ENCODE data around the gene ARHGEF2. TPM values are rescaled to one million over a fixed set of nuclear protein-coding genes. Genes with fewer than 3 reads are reported as not detected.

ARHGEF2 gene
- total RNA-seq, 1 experiment from 2014 or later = 90.1 TPM

GRCh38 chr1:156001662-156002171, 23.4 kb upstream of the ARHGEF2 start:
- Histone ChIP-seq H3K27me3 (ENCODE audit: insufficient read depth, low read length) (no peaks in the 10 kb centered on the region), H4K20me1 (ENCODE audit: insufficient read depth) (no peaks in the 10 kb centered on the region), H3K27ac (ENCODE audit: low read depth, low read length) (no peak overlapping the region), H3K9me3 (ENCODE audit: control insufficient read depth in 1 of 2, insufficient read depth in 1 of 2, low read depth in 1 of 2, low read length in 2 of 2) (no peaks in the 10 kb centered on the region), H2AFZ (ENCODE audit: low read depth, low read length, poor library complexity, severe bottlenecking) (no peak overlapping the region), H3K9ac (ENCODE audit: low read length) (no peak overlapping the region), H3K4me2 (ENCODE audit: low read length) (peak overlapping the region; percentile 11; the same call in 1 of the 2 replicates), H3K79me2 (ENCODE audit: insufficient read depth, low read length) (no peaks in the 10 kb centered on the region), H3K36me3 (ENCODE audit: control insufficient read depth in 1 of 2, insufficient read depth in 2 of 2, low read length in 2 of 2) (no peaks in the 10 kb centered on the region), H3K9me2 (ENCODE audit: insufficient read depth) (no peaks in the 10 kb centered on the region), H3K4me3 (replicated peaks in 1 of 2; ENCODE audit: low read depth in 1 of 2, low read length in 2 of 2) (no peak overlapping the region), H3K4me1 (ENCODE audit: control insufficient read depth in 1 of 2, insufficient read depth in 2 of 2, low read length in 2 of 2) (peaks cover 7 to 43% of the 10 kb centered on the region in 2 experiments)
- ChIA-PET POLR2A (no interaction called here), CTCF (interaction anchor here (1.6 kb wide), 1 partner anchor 12 kb away, joined by 5 read pairs; no protein-coding TSS in a partner anchor), RAD21 (ENCODE audit: low non-redundant PET in 1 of 2, low total read pairs in 2 of 2, uncharacterized antibody in 2 of 2, unreplicated experiment in 2 of 2) (no interaction called here)
- DNase-seq (ENCODE audit: low read depth, low spot score) (no peak), ATAC-seq (no peak)
- intact Hi-C loops (cut with micrococcal nuclease) = loop anchor here (10.0 kb wide), 1 partner anchor 63 kb away; the partner anchor contains the start of gene RAB25
- TF ChIP-seq SRF (IDR thresholded peaks at IDR 0.05; ENCODE audit: low read depth) = no peak
- TF ChIP-seq RAD21 (IDR thresholded peaks at IDR 0.05; ENCODE audit: low read depth) = peak; percentile 46
- no TSS peak for BruUV-seq (replicated peaks)

- intact Hi-C loops (cut with micrococcal nuclease) = loop anchor here (10.0 kb wide), 1 partner anchor 64 kb away; the partner anchor contains the start of gene RAB25
- CTCF ChIA-PET = interaction anchor here (1.6 kb wide), 1 partner anchor 11 kb away, joined by 5 read pairs; no protein-coding TSS in a partner anchor
Observed at GRCh38 chr1:156001021-156001661, 22.8 kb upstream of the ARHGEF2 start.

More at GRCh38 chr1:156001021-156001661, 22.8 kb upstream of the ARHGEF2 start:
- Histone ChIP-seq H3K36me3 (ENCODE audit: control insufficient read depth in 1 of 2, insufficient read depth in 2 of 2, low read length in 2 of 2) (no peaks in the 10 kb centered on the region), H3K27me3 (ENCODE audit: insufficient read depth, low read length) (no peaks in the 10 kb centered on the region), H3K27ac (ENCODE audit: low read depth, low read length) (no peak overlapping the region), H3K79me2 (ENCODE audit: insufficient read depth, low read length) (no peaks in the 10 kb centered on the region), H3K9me3 (ENCODE audit: control insufficient read depth in 1 of 2, insufficient read depth in 1 of 2, low read depth in 1 of 2, low read length in 2 of 2) (no peaks in the 10 kb centered on the region), H3K4me3 (replicated peaks in 1 of 2; ENCODE audit: low read depth in 1 of 2, low read length in 2 of 2) (no peak overlapping the region), H3K9ac (ENCODE audit: low read length) (no peak overlapping the region), H3K4me2 (ENCODE audit: low read length) (0 out of 2 replicates have a peak overlapping the region, but pooled peaks have one; percentile 11), H4K20me1 (ENCODE audit: insufficient read depth) (no peaks in the 10 kb centered on the region), H3K9me2 (ENCODE audit: insufficient read depth) (no peaks in the 10 kb centered on the region), H3K4me1 (ENCODE audit: control insufficient read depth in 1 of 2, insufficient read depth in 2 of 2, low read length in 2 of 2) (peaks cover 7 to 41% of the 10 kb centered on the region in 2 experiments), H2AFZ (ENCODE audit: low read depth, low read length, poor library complexity, severe bottlenecking) (no peak overlapping the region)
- ChIA-PET POLR2A (no interaction called here), RAD21 (ENCODE audit: low non-redundant PET in 1 of 2, low total read pairs in 2 of 2, uncharacterized antibody in 2 of 2, unreplicated experiment in 2 of 2) (interaction anchor here in 1 of 2 experiments (0.6 kb wide), 1 partner anchor 321 kb away, joined by 3 read pairs; no protein-coding TSS in a partner anchor)
- TF ChIP-seq, protein P1, sequence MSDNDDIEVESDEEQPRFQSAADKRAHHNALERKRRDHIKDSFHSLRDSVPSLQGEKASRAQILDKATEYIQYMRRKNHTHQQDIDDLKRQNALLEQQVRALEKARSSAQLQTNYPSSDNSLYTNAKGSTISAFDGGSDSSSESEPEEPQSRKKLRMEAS (IDR thresholded peaks at IDR 0.05) = no peak
- TF ChIP-seq, protein P2, sequence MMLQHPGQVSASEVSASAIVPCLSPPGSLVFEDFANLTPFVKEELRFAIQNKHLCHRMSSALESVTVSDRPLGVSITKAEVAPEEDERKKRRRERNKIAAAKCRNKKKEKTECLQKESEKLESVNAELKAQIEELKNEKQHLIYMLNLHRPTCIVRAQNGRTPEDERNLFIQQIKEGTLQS (IDR thresholded peaks at IDR 0.05) = no peak
- TF ChIP-seq SP1 (IDR thresholded peaks at IDR 0.05; ENCODE audit: low read depth) (no peak), EZH2 (IDR thresholded peaks at IDR 0.05) (no peak), RAD21 (IDR thresholded peaks at IDR 0.05; ENCODE audit: low read depth) (no peak), CEBPB (IDR thresholded peaks at IDR 0.05; ENCODE audit: low read depth) (no peak), CBX3 (IDR thresholded peaks at IDR 0.05; ENCODE audit: low read depth) (no peak), SIN3A (IDR thresholded peaks at IDR 0.05; ENCODE audit: low read depth) (no peak), POLR2A (IDR thresholded peaks at IDR 0.05; ENCODE audit: borderline replicate concordance, extremely low read depth, insufficient read depth, insufficient read length) (no peak), JUND (IDR thresholded peaks at IDR 0.05) (no peak), EGR1 (IDR thresholded peaks at IDR 0.05; ENCODE audit: low read depth) (no peak), SRF (IDR thresholded peaks at IDR 0.05; ENCODE audit: low read depth) (no peak)
- TF ChIP-seq, protein P3, sequence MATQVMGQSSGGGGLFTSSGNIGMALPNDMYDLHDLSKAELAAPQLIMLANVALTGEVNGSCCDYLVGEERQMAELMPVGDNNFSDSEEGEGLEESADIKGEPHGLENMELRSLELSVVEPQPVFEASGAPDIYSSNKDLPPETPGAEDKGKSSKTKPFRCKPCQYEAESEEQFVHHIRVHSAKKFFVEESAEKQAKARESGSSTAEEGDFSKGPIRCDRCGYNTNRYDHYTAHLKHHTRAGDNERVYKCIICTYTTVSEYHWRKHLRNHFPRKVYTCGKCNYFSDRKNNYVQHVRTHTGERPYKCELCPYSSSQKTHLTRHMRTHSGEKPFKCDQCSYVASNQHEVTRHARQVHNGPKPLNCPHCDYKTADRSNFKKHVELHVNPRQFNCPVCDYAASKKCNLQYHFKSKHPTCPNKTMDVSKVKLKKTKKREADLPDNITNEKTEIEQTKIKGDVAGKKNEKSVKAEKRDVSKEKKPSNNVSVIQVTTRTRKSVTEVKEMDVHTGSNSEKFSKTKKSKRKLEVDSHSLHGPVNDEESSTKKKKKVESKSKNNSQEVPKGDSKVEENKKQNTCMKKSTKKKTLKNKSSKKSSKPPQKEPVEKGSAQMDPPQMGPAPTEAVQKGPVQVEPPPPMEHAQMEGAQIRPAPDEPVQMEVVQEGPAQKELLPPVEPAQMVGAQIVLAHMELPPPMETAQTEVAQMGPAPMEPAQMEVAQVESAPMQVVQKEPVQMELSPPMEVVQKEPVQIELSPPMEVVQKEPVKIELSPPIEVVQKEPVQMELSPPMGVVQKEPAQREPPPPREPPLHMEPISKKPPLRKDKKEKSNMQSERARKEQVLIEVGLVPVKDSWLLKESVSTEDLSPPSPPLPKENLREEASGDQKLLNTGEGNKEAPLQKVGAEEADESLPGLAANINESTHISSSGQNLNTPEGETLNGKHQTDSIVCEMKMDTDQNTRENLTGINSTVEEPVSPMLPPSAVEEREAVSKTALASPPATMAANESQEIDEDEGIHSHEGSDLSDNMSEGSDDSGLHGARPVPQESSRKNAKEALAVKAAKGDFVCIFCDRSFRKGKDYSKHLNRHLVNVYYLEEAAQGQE (IDR thresholded peaks at IDR 0.05; ENCODE audit: low read depth) = no peak
- DNase-seq (ENCODE audit: low read depth, low spot score) = no peak
- no peak for ATAC-seq
- no TSS peak for BruUV-seq (replicated peaks)
